B cell (primary cell): ENCODE measurements around the gene ZSCAN31.

Experiments used
- EZH2 ChIP-seq: IDR thresholded peaks from 2 replicates; pipeline ENCODE4 v1.6.1; 2012; ENCODE audit warnings: borderline replicate concordance, low read depth, mild to moderate bottlenecking, moderate library complexity, low read length; ENCODE audit not compliant: insufficient read depth, poor library complexity, severe bottlenecking
- TF ChIP-seq, protein P1 (sequence below): fragments of 200-600 bp; IDR thresholded peaks from one replicate; pipeline ENCODE4 v1.8.0; 2022; ENCODE audit warnings: antibody characterized with exemption, mild to moderate bottlenecking

DNA sequence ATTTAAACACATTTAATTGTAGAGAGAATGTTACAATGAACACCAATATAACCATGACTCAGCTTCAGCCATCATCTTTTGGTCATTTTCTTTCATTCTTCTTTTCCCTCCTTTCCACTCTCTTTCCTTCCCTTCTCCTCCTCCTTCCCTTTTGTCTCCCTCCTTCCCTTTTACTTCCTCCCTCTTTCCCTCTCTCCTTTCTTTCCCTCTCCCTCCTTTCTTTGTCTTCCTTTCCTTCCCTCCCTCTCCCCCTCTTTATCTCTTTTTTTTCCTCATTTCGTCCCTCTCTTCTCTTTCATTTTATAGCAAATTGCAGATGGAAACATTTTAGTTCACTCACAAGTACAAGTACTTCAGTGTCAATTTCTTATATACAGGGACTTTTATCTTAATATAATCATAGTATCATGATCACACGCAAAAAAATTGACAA is 15.6 kb upstream of the ZSCAN31 start:
- TF ChIP-seq, protein P1, sequence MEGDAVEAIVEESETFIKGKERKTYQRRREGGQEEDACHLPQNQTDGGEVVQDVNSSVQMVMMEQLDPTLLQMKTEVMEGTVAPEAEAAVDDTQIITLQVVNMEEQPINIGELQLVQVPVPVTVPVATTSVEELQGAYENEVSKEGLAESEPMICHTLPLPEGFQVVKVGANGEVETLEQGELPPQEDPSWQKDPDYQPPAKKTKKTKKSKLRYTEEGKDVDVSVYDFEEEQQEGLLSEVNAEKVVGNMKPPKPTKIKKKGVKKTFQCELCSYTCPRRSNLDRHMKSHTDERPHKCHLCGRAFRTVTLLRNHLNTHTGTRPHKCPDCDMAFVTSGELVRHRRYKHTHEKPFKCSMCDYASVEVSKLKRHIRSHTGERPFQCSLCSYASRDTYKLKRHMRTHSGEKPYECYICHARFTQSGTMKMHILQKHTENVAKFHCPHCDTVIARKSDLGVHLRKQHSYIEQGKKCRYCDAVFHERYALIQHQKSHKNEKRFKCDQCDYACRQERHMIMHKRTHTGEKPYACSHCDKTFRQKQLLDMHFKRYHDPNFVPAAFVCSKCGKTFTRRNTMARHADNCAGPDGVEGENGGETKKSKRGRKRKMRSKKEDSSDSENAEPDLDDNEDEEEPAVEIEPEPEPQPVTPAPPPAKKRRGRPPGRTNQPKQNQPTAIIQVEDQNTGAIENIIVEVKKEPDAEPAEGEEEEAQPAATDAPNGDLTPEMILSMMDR = no peak
- no peak for TF ChIP-seq EZH2
